ENCODE measurements around the gene KLF12. TPM values are rescaled to one million over a fixed set of nuclear protein-coding genes. Genes with fewer than 3 reads are reported as not detected.

The KLF12 gene
- total RNA-seq, 4 donors from 2014 or later = 4.1 to 17.7 (median 8.2) TPM

GRCh38 chr13:74145249-74145975, 11.2 kb upstream of the KLF12 start:
- DNase-seq = no peak
- H3K9me3 ChIP-seq = no peaks in the 10 kb centered on the region
- H3K27ac ChIP-seq = no peak overlapping the region
- H3K36me3 ChIP-seq = no peaks in the 10 kb centered on the region
- H3K4me1 ChIP-seq = no peaks in the 10 kb centered on the region
- H3K4me3 ChIP-seq = no peak overlapping the region
- in situ Hi-C loops (cut with MboI; ENCODE audit: low pct_ligation_motif_present in 1 of 4, low pct_unique_long_range_greater_than_20kb in 1 of 4, low sequenced_read_pairs in 3 of 4) = loop anchor here in 1 of 4 donors (10.0 kb wide), 1 partner anchor 139 kb away; no protein-coding TSS in a partner anchor
- intact Hi-C loops (cut with DNase I; ENCODE audit: low total_unique reads) = no loop called here
- H3K27me3 ChIP-seq = no peaks in the 10 kb centered on the region
- TF ChIP-seq POLR2AphosphoS5 (IDR thresholded peaks at IDR 0.05) (no peak), CTCF (IDR thresholded peaks at IDR 0.05) (no peak), POLR2A (IDR thresholded peaks at IDR 0.05) (no peak), EP300 (IDR thresholded peaks at IDR 0.05; ENCODE audit: low read depth) (no peak)
- 72 to 78% methylated on average over 2 of the region's 2 CpGs for WGBS, 2 donors (ENCODE audit: low coverage in 1 of 2)

GRCh38 chr13:74144269-74144668, 10.1 kb upstream of the KLF12 start:
- no peak overlapping the region for H3K4me3 ChIP-seq
- H3K27me3 ChIP-seq = no peaks in the 10 kb centered on the region
- no peak for DNase-seq
- no peaks in the 10 kb centered on the region for H3K9me3 ChIP-seq
- intact Hi-C loops (cut with DNase I; ENCODE audit: low total_unique reads) = no loop called here
- no peak for TF ChIP-seq POLR2A (IDR thresholded peaks at IDR 0.05)
- no peak for TF ChIP-seq CTCF (IDR thresholded peaks at IDR 0.05)
- TF ChIP-seq EP300 (IDR thresholded peaks at IDR 0.05; ENCODE audit: low read depth) = no peak
- no peak for TF ChIP-seq POLR2AphosphoS5 (IDR thresholded peaks at IDR 0.05)
- WGBS, 2 donors (ENCODE audit: low coverage in 1 of 2) = 79 to 85% methylated on average over 3 of the region's 3 CpGs
- in situ Hi-C loops (cut with MboI; ENCODE audit: low pct_ligation_motif_present in 1 of 4, low pct_unique_long_range_greater_than_20kb in 1 of 4, low sequenced_read_pairs in 3 of 4) = loop anchor here in 1 of 4 donors (10.0 kb wide), 1 partner anchor 141 kb away; no protein-coding TSS in a partner anchor
- no peak overlapping the region for H3K27ac ChIP-seq
- H3K4me1 ChIP-seq = no peaks in the 10 kb centered on the region
- H3K36me3 ChIP-seq = no peaks in the 10 kb centered on the region

- in situ Hi-C loops (cut with MboI; ENCODE audit: low pct_ligation_motif_present in 1 of 4, low pct_unique_long_range_greater_than_20kb in 1 of 4, low sequenced_read_pairs in 3 of 4) (loop anchor here in 1 of 4 donors (10.0 kb wide), 1 partner anchor 143 kb away; no protein-coding TSS in a partner anchor), intact Hi-C loops (cut with DNase I; ENCODE audit: low total_unique reads) (no loop called here)
- 91 to 100% methylated on average over 1 of the region's 1 CpG for WGBS, 2 donors (ENCODE audit: low coverage in 1 of 2)
Measured at GRCh38 chr13:74142257-74142656, 8.1 kb upstream of the KLF12 start.

GRCh38 chr13:74138241-74138640, 4.0 kb upstream of the KLF12 start:
- no peak for DNase-seq
- no peaks in the 10 kb centered on the region for H3K36me3 ChIP-seq
- WGBS, 2 donors (ENCODE audit: low coverage in 1 of 2) = 96 to 97% methylated on average over 3 of the region's 3 CpGs
- no peak overlapping the region for H3K27ac ChIP-seq
- intact Hi-C loops (cut with DNase I; ENCODE audit: low total_unique reads) = no loop called here
- no peaks in the 10 kb centered on the region for H3K27me3 ChIP-seq
- in situ Hi-C loops (cut with MboI; ENCODE audit: low pct_ligation_motif_present in 1 of 4, low pct_unique_long_range_greater_than_20kb in 1 of 4, low sequenced_read_pairs in 3 of 4) = no loop called here
- H3K4me1 ChIP-seq = peaks cover 0 to 8% (median 0%) of the 10 kb centered on the region in 4 donors
- no peaks in the 10 kb centered on the region for H3K9me3 ChIP-seq
- no peak overlapping the region for H3K4me3 ChIP-seq
- TF ChIP-seq CTCF (IDR thresholded peaks at IDR 0.05) (no peak), EP300 (IDR thresholded peaks at IDR 0.05; ENCODE audit: low read depth) (no peak), POLR2AphosphoS5 (IDR thresholded peaks at IDR 0.05) (no peak), POLR2A (IDR thresholded peaks at IDR 0.05) (no peak)

More at GRCh38 chr13:74142257-74142656, 8.1 kb upstream of the KLF12 start:
- Histone ChIP-seq H3K27ac (no peak overlapping the region), H3K4me3 (no peak overlapping the region), H3K36me3 (no peaks in the 10 kb centered on the region), H3K9me3 (no peaks in the 10 kb centered on the region), H3K4me1 (no peaks in the 10 kb centered on the region), H3K27me3 (no peaks in the 10 kb centered on the region)
- no peak for DNase-seq
- TF ChIP-seq EP300 (IDR thresholded peaks at IDR 0.05; ENCODE audit: low read depth) = no peak
- no peak for TF ChIP-seq POLR2AphosphoS5 (IDR thresholded peaks at IDR 0.05)
- TF ChIP-seq POLR2A (IDR thresholded peaks at IDR 0.05) = no peak
- no peak for TF ChIP-seq CTCF (IDR thresholded peaks at IDR 0.05)

Measured in transverse colon (tissue), 4 donors.